DMS79 (cell line): ENCODE data around the gene FAM184A.

Experiments used
- DNase-seq: peaks from one replicate; lab custom pipeline; 2025; lab: John Stamatoyannopoulos, UW

FAM184A gene

DNA sequence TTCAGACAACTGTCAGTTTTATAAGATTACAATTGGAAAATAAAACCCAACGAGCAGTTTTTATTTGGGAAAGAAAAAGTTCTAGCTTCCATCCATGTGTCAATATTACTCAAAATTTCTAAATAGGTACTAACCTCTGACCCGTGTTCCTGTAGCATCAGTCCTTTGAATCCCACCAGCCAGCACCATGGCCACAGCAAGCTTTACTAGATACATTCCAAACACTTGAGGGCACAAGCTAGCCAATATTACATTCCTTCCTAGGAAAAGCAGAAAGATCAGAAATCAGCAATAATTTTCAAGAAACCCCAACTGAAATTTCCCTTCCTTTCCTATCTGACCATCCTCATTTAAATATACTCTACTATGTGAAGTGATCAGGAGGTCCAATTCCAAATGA, 165.3 kb downstream of the FAM184A start:
- no peak for DNase-seq

DNA sequence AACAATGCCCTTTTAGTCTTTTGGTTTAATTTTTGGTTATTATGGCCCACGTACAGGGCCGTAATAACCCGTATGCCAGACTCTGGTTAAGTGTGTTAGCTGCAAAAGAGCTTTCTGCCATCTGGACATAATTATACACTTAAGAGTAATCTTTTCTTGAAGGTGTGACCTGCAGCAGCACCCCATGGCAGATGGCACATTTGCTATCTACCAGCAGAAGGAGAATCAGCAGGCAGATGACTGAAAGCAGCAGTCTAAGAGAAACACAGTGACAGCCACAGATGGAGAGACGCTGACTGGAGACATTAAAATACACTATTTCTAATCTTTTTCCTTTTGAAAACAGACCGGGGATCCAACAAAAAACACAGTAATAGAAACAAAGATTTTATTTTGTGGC, 165.8 kb downstream of the FAM184A start:
- no peak for DNase-seq
